ENCODE data around the gene CRYBA4. TPM values are rescaled to one million over a fixed set of nuclear protein-coding genes. Genes with fewer than 3 reads are reported as not detected.

Gene CRYBA4
- total and polyA plus RNA-seq, 10 of the 15 experiments (the other 5 are each of a cell fraction or from before 2014, with no cell fraction given), result 0.12 to 0.17 TPM; not detected in 8

DNA sequence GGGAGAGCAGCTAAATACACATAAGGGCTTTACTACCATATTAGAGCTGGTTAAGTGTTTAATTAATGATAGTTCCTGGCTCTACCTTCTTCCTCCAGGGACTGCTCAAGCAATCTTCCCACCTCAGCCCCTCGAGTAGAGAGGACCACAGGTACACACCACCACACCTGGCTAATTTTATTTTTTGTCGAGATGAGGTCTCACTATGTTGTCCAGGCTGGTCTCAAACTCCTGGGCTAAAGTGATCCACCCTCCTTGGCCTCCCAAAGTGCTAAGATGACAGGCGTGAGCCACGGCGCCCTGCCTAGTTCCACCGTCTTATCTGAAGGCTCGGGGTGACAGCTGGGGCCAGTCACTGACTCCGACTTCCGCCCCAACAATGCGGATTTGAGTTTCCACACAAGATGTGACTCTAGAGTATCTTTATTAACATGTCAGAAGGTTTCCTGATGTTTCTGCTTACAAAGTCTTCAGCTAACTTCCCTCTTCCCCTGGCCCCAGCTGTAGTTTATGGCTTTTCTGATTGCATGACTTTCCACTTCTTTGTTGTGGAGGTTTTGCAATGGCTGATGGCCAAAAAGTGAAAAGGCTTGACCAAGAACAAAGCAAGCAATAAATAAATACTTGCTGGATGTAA lies 48.6 kb upstream of the CRYBA4 start (continued):
- TF ChIP-seq, protein P1, sequence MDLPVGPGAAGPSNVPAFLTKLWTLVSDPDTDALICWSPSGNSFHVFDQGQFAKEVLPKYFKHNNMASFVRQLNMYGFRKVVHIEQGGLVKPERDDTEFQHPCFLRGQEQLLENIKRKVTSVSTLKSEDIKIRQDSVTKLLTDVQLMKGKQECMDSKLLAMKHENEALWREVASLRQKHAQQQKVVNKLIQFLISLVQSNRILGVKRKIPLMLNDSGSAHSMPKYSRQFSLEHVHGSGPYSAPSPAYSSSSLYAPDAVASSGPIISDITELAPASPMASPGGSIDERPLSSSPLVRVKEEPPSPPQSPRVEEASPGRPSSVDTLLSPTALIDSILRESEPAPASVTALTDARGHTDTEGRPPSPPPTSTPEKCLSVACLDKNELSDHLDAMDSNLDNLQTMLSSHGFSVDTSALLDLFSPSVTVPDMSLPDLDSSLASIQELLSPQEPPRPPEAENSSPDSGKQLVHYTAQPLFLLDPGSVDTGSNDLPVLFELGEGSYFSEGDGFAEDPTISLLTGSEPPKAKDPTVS (IDR thresholded peaks at IDR 0.05; ENCODE audit: low read depth, low read length), result no peak
- TF ChIP-seq ZBTB4 (CRISPR knock-in tag; IDR thresholded peaks at IDR 0.05) (no peak), HDGF (IDR thresholded peaks at IDR 0.05) (no peak)

- CTCF ChIA-PET, result no interaction called here
- H3K4me1 ChIP-seq (ENCODE audit: control insufficient read depth, insufficient read depth, low read length), result peaks cover 6% of the 10 kb centered on the region
Observed at GRCh38 chr22:26574001-26574723, 47.6 kb upstream of the CRYBA4 start.

More at GRCh38 chr22:26574001-26574723, 47.6 kb upstream of the CRYBA4 start:
- no TSS peak for BruUV-seq (replicated peaks)
- ChIA-PET POLR2A (no interaction called here), RAD21 (ENCODE audit: unreplicated experiment) (interaction anchor here (0.7 kb wide), 1 partner anchor 91 kb away, joined by 3 read pairs; no protein-coding TSS in a partner anchor), SMC1A (ENCODE audit: uncharacterized antibody, unreplicated experiment) (no interaction called here)
- intact Hi-C loops (cut with micrococcal nuclease; ENCODE audit: unreplicated experiment) (no loop called here), in situ Hi-C loops (cut with MboI) (no loop called here)
- 0 out of 2 replicates have a peak, but pooled peaks cover 3% of the 10 kb centered on the region for H4K20me1 ChIP-seq (ENCODE audit: control insufficient read depth, insufficient read depth)
- no peak overlapping the region for H3K9ac ChIP-seq (ENCODE audit: control insufficient read depth, insufficient read depth, low read length)
- no peaks in the 10 kb centered on the region for H3K27me3 ChIP-seq (replicated peaks in 1 of 2; ENCODE audit: control insufficient read depth in 2 of 2, insufficient read depth in 2 of 2, low read length in 1 of 2)
- FAIRE-seq (no peak), DNase-seq (ENCODE audit: low read depth, low spot score) (no peak), ATAC-seq (no peak)
- peaks cover 11% of the 10 kb centered on the region for H3K79me2 ChIP-seq (ENCODE audit: control insufficient read depth, insufficient read depth, low read length)
- no peak for TF ChIP-seq RAD21 (IDR thresholded peaks at IDR 0.05; ENCODE audit: insufficient read depth, low read depth, low read length)
- TF ChIP-seq, protein P2, sequence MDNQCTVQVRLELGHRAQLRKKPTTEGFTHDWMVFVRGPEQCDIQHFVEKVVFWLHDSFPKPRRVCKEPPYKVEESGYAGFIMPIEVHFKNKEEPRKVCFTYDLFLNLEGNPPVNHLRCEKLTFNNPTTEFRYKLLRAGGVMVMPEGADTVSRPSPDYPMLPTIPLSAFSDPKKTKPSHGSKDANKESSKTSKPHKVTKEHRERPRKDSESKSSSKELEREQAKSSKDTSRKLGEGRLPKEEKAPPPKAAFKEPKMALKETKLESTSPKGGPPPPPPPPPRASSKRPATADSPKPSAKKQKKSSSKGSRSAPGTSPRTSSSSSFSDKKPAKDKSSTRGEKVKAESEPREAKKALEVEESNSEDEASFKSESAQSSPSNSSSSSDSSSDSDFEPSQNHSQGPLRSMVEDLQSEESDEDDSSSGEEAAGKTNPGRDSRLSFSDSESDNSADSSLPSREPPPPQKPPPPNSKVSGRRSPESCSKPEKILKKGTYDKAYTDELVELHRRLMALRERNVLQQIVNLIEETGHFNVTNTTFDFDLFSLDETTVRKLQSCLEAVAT (IDR thresholded peaks at IDR 0.05), result no peak
- H2AFZ ChIP-seq (ENCODE audit: control insufficient read depth, low read depth, low read length), result no peak overlapping the region
- 86% methylated on average over 7 of the region's 7 CpGs for WGBS (ENCODE audit: insufficient coverage, insufficient replicate concordance, low lambda C conversion rate, missing lambda C conversion rate)
- H3K36me3 ChIP-seq (ENCODE audit: control insufficient read depth in 2 of 2, insufficient read depth in 2 of 2, low read length in 1 of 2), result peaks cover 0 to 3% of the 10 kb centered on the region in 2 experiments; a peak in 1 of 4 replicates
- no peaks in the 10 kb centered on the region for H3K9me3 ChIP-seq (replicated peaks; ENCODE audit: control insufficient read depth, insufficient read depth, low read length)
- H3K27ac ChIP-seq (ENCODE audit: control insufficient read depth, insufficient read depth), result no peak overlapping the region
- H3K4me3 ChIP-seq, result no peak overlapping the region
- H3K4me2 ChIP-seq (ENCODE audit: control insufficient read depth, insufficient read depth), result no peak overlapping the region
